Right lobe of liver (tissue), 4 donors: ENCODE data around the gene DIPK1B.

ENCODE experiments used
- CTCF ChIP-seq, 4 donors: fragments of 200-600 bp in 3 of 4; fragments of 450-650 bp in 1 of 4; IDR thresholded peaks; one replicate each; pipeline versions ENCODE4 v1.5.1 to v1.8.0; 2016 to 2022; ENCODE audit warnings: antibody characterized with exemption in 4 of 4, mild to moderate bottlenecking in 2 of 4
- POLR2A ChIP-seq: fragments of 450-650 bp; IDR thresholded peaks from one replicate; pipeline ENCODE4 v1.6.1; 2017; ENCODE audit warnings: antibody characterized with exemption, mild to moderate bottlenecking
- donor health status: DM: no; HTN: no; CAD: no.
- donor health status: DM: no; HTN: no; CAD: no.
- donor health status: DM: no; HTN: yes; CAD: no.

GRCh38 chr9:136711751-136712689 is at the start of gene DIPK1B:
- TF ChIP-seq CTCF (IDR thresholded peaks at IDR 0.05) (no peak), POLR2A (no peak)
